HG02678 (cell line): ENCODE measurements around the gene ISCA2.
A peak's percentile ranks its signal among the peaks of the same experiment; 100 is the strongest.
"Not testable (repeated sequence)": the region's sequence is repeated elsewhere in the genome, so short reads cannot be mapped to it uniquely, and the experiment has no call there.

Experiments
- ATAC-seq: cut with Tn5 transposase; IDR thresholded peaks from one replicate; pipeline ENCODE4 v1.9.1; 2021; ENCODE audit warnings: mild to moderate bottlenecking, moderate library complexity; ENCODE audit not compliant: unreplicated experiment

Gene ISCA2

GRCh38 chr14:74493343-74494261 lies at the start of gene ISCA2:
TSS of gene ISCA2 (plus strand) at chr14:74493765. CDS start at chr14:74493775, 10 bp downstream.
- ATAC-seq, result peak; percentile 89

GRCh38 chr14:74444866-74445265 lies 48.7 kb upstream of the ISCA2 start:
- ATAC-seq, result no peak

GRCh38 chr14:74454397-74454796 lies 39.2 kb upstream of the ISCA2 start:
- not testable (repeated sequence) for ATAC-seq

GRCh38 chr14:74456684-74457564 lies 36.6 kb upstream of the ISCA2 start:
- ATAC-seq, result no peak

- ATAC-seq, result no peak
These were observed 36.0 kb upstream of the ISCA2 start for GRCh38 chr14:74457565-74457895.

- no peak for ATAC-seq
These were observed 34.1 kb upstream of the ISCA2 start for GRCh38 chr14:74459289-74459946.

- ATAC-seq, result no peak
These were observed 33.6 kb upstream of the ISCA2 start for GRCh38 chr14:74459976-74460375.

GRCh38 chr14:74462993-74463392 lies 30.6 kb upstream of the ISCA2 start:
- no peak for ATAC-seq

GRCh38 chr14:74463697-74464096 lies 29.9 kb upstream of the ISCA2 start:
- ATAC-seq, result no peak

- ATAC-seq, result no peak
These were observed 28.8 kb upstream of the ISCA2 start for GRCh38 chr14:74464785-74465184.

- no peak for ATAC-seq
These were observed 28.2 kb upstream of the ISCA2 start for GRCh38 chr14:74465335-74465734.

GRCh38 chr14:74468513-74468912 lies 25.1 kb upstream of the ISCA2 start:
- no peak for ATAC-seq

GRCh38 chr14:74469548-74470518 lies 23.7 kb upstream of the ISCA2 start:
- ATAC-seq, result no peak

GRCh38 chr14:74472601-74473000 lies 21.0 kb upstream of the ISCA2 start:
- ATAC-seq, result no peak

GRCh38 chr14:74474376-74474775 lies 19.2 kb upstream of the ISCA2 start:
- ATAC-seq, result no peak

GRCh38 chr14:74475678-74476077 lies 17.9 kb upstream of the ISCA2 start:
- no peak for ATAC-seq

GRCh38 chr14:74476107-74476506 lies 17.5 kb upstream of the ISCA2 start:
- ATAC-seq, result no peak

GRCh38 chr14:74476607-74477006 lies 17.0 kb upstream of the ISCA2 start:
- ATAC-seq, result no peak

GRCh38 chr14:74478996-74479635 lies 14.4 kb upstream of the ISCA2 start:
- ATAC-seq, result no peak

- no peak for ATAC-seq
These were observed 13.5 kb upstream of the ISCA2 start for GRCh38 chr14:74480046-74480445.
